Fibroblast of the conjunctiva (primary cell): ENCODE data around the gene ARSG.
A peak's percentile ranks its signal among the peaks of the same experiment; 100 is the strongest.
"Not testable (repeated sequence)": the region's sequence is repeated elsewhere in the genome, so short reads cannot be mapped to it uniquely, and the experiment has no call there.

ENCODE experiments used
- DNase-seq: peaks from one replicate; pipeline ENCODE4 v3.0.0-alpha.2; 2010; ENCODE audit warnings: low read depth

Gene ARSG

DNA sequence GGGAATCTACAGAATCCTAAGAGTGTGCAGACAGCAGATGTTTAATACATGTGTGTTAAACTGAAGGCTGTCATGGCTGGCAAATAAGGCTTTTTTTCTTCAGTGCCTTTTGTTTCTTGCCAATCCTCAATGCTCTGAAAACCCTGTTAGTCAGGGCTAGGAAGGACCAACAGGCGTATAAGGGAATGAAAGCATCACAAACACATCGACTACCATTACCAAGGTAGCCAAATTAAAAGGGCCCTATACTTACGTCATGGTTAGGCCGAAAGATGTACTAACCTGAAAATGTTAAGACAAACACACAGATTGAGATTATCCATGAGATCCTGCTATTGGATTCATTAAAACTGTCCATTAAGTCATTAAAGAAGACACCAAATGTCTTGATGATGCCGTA lies 13.5 kb upstream of the ARSG start:
- DNase-seq: no peak

DNA sequence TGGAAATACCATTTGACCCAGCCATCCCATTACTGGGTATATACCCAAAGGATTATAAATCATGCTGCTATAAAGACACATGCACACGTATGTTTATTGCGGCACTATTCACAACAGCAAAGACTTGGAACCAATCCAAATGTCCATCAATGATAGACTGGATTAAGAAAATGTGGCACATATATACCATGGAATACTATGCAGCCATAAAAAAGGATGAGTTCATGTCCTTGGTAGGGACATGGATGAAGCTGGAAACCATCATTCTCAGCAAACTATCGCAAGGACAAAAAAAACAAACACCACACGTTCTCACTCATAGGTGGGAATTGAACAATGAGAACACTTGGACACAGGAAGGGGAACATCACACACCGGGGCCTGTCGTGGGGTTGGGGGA lies 9.3 kb upstream of the ARSG start:
- DNase-seq: not testable (repeated sequence)

DNA sequence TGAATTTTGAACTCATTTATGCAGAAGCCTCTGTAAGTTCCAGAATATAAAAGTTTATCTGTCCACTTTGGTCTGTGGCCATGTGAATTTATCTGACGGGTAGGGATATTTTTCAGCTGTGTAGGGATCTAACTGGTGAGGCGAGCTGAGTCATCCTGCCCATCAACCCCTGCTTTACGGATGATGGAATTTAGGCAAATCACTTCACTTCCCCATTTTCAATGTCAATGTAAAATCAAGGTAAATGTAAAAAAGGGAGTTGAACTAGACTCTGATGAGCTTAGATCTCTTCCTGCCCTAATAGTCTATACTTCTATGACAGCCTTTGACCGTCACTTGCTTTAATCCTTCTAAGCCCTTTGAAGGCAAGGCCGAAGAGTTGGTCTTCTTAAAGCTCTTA lies 2.9 kb upstream of the ARSG start:
- no peak for DNase-seq

DNA sequence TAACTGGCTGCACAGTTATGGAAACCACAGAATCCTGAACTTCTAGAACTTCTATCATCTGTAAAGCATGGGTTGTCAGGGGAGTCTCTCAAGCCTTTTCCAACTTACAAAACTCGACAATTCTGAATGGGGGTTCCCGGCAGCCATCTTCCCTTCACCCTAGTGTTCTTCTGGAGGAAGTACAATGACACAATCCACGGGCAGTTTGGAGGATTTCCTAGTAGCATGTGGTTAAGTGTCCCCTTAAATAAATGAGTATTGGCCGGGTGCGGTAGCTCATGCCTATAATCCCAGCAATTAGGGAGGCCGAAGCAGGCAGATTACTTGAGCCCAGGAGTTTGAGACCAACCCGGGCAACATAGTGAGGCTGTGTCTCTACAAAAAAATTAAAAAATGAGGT lies 2.5 kb upstream of the ARSG start:
- no peak for DNase-seq

DNA sequence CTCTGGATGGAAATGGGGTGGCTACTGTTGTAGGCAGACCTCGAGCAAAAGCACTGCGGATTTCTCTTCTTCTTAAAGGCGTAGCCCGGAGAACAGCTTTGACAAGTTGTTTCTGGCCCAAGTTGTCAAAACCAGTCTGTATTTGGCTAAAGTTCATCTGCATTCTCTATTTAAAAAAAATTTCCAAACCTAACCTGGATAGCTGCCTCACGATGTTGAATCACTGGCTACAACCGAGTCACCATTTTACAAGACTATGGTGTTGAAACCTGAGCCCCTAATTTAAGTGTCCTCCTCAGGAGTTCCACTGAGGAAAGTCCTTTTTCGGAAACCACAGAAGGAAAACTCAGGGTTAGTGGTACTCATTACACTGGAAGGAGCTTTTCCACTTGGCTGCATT lies 1.8 kb upstream of the ARSG start:
- DNase-seq: no peak

DNA sequence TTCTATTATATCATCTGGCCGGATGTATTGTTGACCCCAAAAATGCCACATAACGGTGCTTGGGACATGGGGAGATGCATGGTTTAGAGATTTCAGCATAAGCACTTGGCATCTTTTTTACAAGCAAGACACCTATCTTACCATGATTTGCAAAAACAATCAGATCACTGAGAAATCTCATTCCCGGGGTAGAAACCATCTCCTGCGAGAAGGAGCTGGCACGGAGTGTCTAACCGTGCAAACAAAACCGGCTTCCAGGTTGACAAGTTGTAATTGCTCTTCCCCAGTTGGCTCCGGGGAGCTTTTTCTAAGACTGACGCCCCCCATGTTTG lies 1.4 kb upstream of the ARSG start:
- no peak for DNase-seq

DNA sequence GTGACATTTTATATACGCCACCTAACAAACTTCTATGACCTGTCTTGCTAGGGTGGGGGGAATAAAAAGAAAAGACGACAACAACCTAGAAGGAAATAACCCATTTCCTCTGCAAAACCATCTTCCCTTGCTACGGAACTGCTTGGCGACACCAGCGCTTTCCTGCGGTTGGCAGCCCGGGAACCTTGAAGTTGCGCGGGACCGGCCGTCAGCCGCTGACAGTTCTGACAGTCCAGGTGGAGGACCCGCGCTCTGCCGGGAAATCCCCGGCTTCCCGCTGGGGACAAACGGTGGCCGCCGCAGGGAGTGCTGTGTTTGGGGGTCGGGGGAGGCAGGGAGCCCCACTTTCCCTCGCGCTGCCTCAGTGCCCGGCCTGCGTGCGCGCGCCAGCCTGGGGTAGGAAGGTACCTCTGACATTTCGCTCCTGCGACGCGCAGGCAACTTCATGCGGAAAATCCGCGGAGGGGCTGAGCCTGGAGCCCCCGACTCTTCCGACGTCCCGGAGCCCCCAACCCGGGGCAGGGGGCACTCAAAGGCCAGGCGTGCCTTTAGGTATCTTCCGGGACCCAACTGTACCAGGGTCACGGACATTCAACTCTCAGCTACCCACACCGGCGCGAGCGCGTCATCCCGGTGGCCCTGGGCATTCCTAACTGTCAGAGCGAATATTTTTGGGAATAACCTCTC lies 884 bp upstream of the ARSG start:
- no peak for DNase-seq

DNA sequence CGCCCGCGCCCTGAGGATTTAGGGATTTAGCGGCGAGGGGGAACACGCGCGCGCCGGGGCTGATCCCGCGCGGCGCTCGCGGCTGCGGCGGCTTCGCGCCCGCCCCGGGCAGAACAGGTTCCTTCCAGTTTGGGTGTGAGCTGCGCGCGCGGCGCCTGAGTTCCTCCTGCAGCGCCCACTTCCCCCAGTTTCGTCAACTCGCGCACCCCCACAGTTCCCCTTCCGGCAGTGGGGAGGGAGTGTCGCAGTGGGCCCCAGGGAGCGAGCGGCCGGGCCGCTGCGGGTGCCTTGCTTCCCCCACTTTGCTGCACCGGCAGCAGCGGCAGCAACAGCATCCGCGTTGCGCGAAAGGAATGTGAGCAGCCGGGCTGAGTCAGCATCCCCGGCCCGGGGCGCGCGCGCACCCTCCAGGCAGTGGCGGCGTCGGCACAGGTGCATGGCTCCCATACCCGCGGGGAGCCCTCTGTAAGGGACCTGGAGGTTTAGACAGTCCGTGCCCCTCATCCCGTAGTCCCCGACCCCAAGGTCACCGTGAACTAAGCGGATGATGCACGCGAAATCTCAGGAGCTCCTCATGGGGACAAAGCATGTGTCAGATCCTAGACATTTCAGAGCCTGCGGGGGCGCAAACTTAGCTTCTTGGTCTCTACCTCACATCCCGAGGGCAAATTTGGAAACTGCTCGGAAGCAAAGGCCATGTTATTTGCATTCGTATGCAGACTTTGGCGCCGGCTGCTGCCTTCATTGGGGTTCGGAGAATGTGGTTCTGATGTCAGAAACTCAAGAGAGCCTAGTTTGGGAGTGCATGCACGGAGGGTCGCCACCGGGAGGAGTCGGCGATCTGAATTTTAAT lies 767 bp downstream of the ARSG start:
- DNase-seq: no peak

DNA sequence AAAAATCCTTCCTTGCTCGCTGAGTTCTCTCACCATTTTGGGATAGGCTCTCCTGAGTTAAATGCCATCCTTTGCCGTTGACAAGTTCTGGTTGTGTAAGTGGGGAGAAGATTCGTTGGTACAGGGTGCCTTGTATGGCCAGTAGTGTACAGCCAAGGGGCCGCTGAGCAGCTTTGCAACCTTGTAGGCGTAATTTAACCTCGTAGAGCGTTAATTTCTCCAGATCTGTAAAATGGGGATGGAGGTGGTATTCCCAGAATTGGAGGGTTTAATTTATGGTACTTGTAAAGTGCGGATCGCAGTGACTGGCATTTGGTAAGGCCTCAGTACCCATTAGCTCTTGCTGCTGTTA lies 1.4 kb downstream of the ARSG start:
- no peak for DNase-seq

DNA sequence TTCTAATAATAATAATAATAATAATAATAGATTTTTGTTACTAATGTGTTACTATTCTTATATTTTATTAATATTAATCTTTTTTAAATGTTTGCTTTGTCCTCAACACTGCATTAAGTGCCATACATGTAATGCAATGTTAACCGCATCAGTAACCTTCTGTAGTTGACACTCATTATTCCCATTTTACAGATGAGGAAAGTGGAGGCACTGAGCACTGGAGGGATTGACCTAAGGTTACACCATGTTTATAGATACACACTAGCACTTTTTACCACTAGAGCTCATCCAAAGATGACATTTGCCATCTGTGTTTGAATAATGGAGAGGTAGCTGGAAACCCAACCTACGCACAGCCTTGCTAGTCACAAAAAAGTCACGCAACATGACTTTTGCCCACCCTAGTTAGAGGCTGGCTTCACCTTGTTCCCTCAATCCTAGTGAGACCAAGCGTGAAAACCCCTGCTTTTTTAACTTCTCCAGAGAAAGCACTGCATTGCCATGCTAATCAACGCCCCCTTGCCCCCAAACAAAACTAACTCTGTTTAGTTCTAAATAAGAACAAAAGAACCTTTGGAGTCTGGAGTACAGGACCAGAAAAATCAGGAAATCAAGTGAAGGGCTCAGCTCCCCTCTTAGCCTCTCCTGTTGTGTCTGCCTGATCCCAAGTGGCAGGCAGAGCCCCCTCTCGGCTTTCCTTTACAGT lies 2.3 kb downstream of the ARSG start:
- DNase-seq: no peak

DNA sequence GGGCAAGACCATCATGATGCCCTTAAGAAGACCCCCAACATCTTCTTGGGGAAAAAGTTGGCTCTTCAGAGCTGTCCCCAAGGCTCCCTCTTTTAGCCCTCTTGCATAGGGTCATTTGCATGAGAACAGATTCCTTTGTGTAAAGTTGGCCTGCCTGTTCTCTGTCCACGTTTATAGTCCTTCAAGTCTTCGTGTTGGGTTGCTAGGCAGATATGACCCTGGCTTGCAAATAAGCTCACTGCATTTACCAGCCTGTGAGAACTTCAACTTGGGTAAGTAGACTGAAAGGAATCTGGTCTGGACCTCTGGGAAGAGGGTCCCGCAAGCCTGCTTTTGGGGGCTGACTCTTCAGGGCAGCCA lies 2.9 kb downstream of the ARSG start:
- no peak for DNase-seq

DNA sequence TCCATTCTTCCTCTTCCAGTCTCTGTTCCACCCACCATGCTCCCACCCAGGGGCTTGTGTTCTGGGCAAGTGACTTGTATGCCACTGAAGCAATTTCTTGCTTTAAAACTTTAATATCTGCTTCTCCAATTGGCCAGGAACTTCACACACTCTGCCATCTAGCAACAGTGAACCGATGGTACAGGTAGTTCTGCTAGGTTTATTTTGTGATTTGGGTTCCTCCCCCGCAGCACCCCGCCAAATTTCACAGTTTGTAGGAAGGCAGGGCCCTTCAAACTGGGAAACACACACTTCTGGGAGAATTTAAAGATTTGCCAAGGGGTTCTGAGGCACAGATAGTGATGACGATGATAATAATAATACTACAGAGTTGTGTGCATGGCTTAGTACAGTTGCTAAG lies 3.3 kb downstream of the ARSG start:
- no peak for DNase-seq

DNA sequence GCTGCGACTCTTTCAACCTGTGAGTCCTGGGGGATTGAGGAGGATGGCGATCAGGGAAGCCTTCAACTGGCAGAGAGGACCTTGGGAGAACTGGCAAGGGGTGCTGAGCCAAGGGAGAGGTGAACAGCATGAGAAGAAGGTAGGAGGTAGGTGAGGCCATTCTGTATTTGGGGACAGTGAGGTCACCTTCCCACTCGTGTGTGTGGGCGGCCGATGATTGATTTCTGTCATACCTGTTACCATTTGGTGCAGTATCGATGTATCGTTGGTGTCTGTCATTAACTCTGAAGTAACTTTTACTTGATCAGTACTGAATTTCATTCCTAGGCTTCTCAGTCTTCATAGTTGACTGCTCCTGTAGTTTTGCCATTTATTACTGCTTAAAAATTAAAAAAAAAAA lies 3.8 kb downstream of the ARSG start:
- DNase-seq: no peak

DNA sequence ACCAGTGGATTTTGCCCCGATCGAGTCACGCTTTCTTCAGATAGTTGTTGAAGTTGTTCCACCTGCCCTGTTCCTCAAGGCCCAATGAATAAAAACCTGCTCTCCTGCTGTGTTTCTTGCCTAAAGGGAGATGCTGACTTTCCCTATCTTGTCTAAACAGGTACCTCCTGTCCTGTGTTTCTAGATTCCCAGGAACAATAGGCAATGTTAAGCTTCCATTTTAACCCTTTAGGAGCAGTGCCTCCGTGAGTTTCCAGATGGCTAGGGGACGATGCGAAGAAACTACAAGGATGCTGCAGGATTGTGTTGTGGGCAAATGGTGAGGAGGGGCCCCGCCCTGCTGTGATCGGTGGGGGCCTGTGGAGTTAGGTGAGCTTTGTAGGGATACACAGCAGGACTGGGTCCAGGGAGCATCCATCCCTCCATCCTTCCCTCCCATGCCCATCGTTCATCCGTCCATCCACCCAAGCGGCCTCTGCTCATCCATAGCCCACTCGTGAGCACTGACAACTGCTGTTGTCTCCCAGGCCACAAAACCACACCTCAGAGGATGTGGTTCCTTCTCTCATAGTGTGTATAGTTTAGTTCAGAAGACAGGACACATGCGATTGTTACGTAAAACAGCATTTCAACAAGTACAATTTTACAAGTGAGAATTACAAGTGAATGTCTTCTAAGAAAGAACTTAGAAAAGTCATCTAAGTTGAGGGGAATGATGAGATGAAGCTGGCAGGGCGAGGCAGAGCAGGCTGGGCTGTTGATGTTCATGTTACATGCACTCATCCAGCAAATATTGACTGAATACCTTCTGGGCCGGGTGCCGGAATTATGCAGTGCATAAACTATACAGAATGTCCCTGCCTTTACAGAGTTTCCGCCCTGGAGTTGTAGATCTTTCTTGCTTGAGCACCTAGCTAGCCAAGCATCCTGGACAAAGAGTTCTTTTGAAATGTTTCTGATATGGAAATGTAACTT lies 5.2 kb downstream of the ARSG start:
- no peak for DNase-seq

DNA sequence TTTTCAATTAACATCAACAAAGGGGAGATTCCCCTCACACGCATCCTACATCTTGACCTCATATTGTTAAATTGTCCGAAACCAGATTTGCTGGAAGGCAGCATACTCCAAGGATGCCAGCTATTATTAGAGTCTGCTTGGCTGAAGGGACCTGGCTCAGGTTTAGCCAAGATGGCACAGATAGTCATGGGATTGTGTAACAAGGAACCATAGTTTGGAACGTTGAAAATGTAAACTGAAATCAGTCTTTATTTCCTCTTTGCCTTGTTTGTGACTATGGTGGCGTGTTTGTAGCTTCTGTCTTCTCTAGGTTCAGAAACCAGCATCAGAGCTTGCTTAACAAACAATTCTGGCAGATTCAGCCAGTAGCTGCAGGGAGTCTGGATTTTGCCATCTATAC lies 5.9 kb downstream of the ARSG start:
- no peak for DNase-seq

DNA sequence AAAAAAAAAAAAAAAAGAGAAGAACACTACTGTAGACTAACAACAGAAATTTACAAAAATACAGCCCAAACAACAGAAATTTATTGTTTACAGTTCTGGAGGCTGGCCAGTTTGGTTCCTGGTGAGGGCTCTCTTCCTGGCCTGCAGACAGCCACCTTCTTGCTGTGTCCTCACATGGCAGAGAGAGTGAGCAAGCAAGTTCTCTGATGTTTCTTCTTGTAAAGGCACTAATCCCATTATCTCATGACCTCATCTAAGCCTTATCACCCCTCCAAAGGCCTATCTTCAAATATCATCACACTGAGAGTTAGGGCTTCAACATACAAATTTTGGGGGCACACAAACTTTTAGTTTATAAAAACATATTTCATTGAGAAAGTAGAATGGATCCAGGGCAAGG lies 7.3 kb downstream of the ARSG start:
- no peak for DNase-seq

DNA sequence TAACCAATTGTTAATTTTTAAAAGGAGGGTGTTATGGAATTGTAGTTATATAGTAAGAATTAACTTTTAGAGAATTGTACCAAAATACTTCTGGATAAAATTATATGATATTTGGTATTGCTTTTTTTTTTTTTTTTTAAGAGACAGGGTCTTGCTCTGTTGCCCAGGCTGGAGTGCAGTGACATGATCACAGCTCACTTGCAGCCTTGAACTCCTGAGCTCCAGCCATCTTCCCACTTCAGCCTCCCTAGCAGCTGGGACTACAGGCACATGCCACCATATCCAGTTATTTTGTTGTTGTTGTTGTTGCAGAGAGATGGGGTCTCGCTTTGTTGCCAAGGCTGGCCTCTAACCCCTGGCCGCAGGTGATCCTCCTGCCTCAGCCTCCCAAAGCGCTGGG lies 8.5 kb downstream of the ARSG start:
- DNase-seq: no peak

DNA sequence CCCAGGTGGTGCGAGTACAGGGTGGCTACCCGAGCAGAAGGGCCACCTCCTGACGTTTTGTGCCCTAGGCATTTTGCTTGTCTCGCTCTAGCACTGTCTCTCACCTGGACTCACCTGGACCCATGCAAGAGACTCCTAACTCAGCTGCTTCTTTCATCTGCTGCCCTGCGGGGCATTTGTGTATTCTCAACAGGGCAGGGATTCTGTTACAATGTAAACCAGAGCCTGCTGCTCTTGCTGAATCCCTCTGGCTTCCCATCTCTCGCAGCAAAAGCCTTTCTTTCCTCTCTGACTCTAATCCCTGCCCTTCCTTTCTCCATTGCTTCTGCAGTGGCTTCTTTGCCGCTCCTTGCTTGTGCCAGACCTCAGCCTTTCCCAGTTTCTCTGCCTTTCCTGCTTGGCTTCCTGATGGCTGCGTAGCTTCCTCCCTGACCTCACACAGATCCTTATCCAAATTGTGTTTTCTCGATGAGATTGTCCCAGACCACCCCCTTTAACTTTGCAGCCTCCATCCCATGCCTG lies 10.2 kb downstream of the ARSG start:
- DNase-seq: no peak

DNA sequence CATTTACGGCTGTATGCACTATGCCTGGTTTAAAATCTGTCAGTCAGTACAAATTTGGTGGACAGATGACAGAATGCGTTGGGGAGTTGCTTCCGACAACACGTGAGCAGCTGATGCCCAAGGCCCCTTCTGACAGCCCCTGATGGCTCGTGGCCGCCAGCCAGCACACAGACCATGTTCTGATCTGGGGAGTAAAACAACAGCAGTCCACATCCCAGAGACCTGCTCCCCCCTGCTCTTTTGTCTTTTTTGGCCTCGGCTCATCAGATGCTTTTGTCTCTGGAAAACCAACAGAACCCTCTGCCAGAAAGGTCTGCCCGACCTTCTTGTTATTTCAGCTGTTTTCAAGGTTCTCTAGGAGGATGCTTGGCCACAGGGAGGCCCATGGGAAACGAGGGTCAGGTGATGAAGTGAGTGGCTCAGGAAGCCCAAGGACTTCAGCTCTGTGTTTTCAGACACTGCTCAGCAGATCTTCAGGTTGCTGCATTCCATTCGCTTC lies 10.8 kb downstream of the ARSG start:
- peak; percentile 26 for DNase-seq

DNA sequence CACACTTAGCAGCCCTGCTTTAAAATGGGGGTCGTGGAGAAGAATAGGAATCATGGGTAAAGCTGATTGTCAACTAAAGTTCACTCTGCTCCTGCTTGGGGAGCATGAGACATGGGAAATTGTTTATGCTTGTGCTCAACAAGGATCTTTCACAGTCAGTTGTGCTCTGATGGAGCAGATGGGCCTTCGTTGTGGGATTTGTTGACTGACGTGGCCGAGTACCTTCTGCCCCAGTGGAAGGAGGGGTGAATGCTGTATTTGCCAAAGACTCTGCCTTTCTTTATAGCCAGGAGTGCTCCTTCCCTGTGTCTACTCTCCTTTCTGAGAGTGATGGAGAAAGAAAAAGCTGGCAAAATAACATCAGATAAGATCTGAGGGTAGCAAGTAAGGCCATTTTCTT lies 11.4 kb downstream of the ARSG start:
- DNase-seq: no peak

DNA sequence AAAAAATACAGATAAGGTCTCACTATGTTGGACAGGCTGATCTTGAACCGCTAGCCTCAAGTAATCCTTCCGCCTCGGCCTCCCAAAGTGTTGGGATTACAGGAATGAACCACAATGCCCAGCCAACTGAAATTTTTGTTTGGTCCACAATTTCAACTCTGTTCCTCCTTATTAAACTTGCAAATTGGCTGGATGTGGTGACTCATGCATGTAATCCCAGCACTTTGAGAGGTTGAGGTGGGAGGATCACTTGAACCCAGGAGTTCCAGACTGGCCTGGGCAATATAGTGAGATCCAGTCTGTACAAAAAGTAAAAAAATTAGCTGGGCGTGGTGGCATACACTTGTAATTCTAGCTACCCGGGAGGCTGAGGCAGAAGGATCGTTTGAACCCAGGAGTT lies 13.4 kb downstream of the ARSG start:
- no peak for DNase-seq

DNA sequence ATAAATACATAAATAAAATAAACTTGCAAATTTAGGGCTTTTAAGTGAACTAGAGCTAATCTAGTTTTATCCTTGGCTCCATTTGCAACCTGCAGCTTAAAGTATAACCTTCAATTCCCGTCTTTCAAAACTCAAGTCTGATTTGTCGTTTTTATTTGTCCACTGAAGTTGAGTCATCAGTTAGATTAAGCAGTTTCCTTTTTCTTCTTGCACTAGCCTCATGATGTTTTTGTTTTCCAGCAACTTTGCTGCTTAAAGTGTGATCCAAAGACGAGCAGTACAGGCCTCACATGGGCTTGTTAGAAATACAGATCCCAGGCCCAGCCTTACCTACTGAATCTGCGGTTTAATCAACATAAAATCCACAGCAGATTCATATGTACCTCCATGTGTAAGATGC lies 13.8 kb downstream of the ARSG start:
- DNase-seq: no peak
